Thyroid gland (tissue), 4 donors: ENCODE results near the gene MCEMP1.

ENCODE experiments used
- CTCF ChIP-seq, 6 experiments: fragments of 200-600 bp in 3 of 6; fragments of 450-650 bp in 3 of 6; sonication (generic) in 3 of 6; IDR thresholded peaks; one replicate each; pipeline ENCODE4 v1.5.1; 2016 to 2019; ENCODE audit warnings: antibody characterized with exemption in 6 of 6, mild to moderate bottlenecking in 2 of 6, inconsistent platforms in 1 of 6, moderate library complexity in 1 of 6
- POLR2A ChIP-seq, 2 donors: fragments of 450-650 bp; IDR thresholded peaks; one replicate each; pipeline ENCODE4 v1.6.1; 2017; ENCODE audit warnings: antibody characterized with exemption in 2 of 2, mild to moderate bottlenecking in 2 of 2, moderate library complexity in 1 of 2

GRCh38 chr19:7658219-7658686 lies 18.6 kb upstream of the MCEMP1 start:
- TF ChIP-seq POLR2A (IDR thresholded peaks at IDR 0.05) = no peak
- no peak for TF ChIP-seq CTCF (IDR thresholded peaks at IDR 0.05)
